GM15510 (cell line): ENCODE measurements around the gene GRAMD4.

ENCODE experiments used
- POLR2A ChIP-seq: IDR thresholded peaks from 3 replicates; pipeline ENCODE4 v1.6.1; 2011; ENCODE audit warnings: borderline replicate concordance; ENCODE audit not compliant: insufficient read length; ENCODE audit errors: extremely low read depth

The GRAMD4 gene

DNA sequence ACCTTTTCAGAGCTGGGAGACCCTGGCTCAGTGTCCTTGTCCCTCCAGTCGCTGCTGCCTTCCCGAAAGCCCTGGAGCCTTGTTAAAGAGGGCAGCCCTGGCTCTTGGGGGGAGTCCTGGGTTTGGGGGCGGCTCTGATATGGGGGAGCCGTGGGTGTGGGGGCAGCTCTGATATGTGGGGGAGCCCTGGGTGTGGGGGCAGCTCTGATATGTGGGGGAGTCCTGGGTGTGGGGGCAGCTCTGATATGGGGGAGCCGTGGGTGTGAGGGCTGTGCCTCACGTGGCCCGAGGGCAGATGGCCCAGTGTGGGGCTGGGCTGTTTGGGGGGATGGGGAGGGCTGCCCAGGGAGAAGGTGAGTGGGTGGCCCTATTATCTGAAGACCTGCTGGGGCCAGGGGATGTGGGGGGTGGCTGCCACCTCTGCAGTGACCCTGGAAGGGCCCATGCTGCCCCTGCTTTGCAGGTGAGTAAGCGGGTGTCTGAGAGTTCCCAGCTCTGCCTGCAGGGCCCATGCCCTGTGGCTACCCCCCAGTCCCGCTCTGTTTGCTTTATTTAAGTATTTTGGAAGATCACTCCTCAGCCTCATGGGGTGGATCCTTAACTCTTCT is 30.9 kb upstream of the GRAMD4 start:
- no peak for TF ChIP-seq POLR2A

DNA sequence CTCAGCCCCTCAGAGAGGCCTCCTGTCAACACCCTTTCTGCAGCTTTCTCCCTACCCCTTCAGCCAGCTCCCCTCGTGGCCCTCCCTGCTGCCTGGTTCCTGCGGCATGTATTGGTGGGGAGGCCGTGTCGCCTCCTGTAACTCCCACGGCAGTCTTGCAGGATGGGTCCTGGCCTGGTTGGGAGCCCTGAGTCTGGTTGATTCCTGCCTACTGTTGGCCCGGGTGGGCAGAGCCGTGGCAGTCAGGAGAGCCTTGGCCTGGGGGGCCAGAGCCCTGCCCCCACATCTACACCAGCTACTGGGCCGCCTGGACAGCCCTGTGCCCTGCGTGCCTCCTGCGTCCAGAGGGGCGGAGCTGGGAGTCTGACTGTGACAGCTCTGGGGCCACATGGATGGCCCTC is 30.3 kb upstream of the GRAMD4 start:
- TF ChIP-seq POLR2A, result no peak

- no peak for TF ChIP-seq POLR2A
These were observed 29.9 kb upstream of the GRAMD4 start for GRCh38 chr22:46590334-46590733.

- no peak for TF ChIP-seq POLR2A
These were observed 28.3 kb upstream of the GRAMD4 start for GRCh38 chr22:46591930-46592329.

GRCh38 chr22:46592390-46592872 is 27.8 kb upstream of the GRAMD4 start:
- TF ChIP-seq POLR2A, result no peak

GRCh38 chr22:46593211-46593681 is 26.9 kb upstream of the GRAMD4 start:
- no peak for TF ChIP-seq POLR2A

GRCh38 chr22:46593996-46594946 is 25.9 kb upstream of the GRAMD4 start:
- TF ChIP-seq POLR2A, result no peak

GRCh38 chr22:46594947-46595298 is 25.3 kb upstream of the GRAMD4 start:
- no peak for TF ChIP-seq POLR2A

DNA sequence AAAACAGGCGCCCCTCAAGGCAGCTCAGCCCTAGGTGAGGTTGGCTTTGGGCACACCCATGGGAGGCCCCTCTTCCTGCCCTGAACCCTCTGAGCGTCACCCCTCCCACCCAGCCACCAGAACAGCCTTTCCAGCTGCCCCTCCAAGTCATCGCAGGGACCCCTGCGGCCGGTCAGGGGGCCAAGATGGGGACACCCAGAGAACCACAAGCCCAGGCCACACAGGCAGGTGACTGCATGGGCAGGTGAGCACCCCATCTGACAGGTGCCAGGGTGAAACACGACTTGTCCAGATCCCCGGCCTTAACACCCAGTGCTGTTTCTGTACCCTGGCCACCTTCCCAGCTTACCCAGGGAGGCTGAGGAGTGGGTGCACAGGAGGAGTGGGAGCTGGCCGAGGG is 24.6 kb upstream of the GRAMD4 start:
- TF ChIP-seq POLR2A, result no peak

DNA sequence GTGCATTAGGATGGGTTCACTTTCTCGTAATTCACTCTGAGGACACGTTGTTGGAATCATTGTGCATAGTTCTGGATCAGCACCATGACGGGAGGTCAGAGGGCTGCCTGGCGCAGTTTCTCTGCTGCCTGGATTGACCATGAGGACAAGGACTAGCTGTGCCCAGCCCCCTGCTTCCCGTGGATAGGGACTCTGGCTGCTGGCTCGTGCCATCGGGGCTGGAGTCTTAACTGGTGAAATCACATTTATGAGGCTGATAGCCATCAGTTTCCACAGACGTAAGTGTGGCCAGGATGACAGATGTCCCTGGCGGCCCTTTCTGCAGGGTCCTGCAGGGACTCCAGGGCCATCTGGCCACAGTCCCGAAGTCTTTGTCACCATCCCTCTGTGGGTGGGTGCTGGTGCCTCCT is 24.1 kb upstream of the GRAMD4 start:
- TF ChIP-seq POLR2A, result no peak

GRCh38 chr22:46596819-46597218 is 23.4 kb upstream of the GRAMD4 start:
- no peak for TF ChIP-seq POLR2A

DNA sequence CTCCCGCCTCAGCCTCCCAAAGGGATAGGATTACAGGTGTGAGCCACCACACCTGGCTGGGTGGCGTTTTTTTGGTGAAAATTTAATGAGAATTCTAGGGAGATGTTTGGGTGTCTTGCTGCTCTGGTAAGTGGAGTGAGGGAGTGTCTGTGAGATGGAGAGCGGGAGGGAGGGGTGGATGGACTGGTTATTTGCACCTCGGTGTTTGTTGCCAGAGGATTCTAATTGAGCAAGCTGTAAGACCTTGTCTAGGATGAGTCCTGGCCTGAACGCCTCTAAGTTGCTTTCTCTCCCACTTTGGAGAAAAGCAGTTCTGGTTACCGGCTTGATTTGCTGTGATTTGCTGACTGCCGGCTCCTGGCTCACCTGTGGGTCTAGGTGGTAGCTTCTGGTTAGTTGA is 22.0 kb upstream of the GRAMD4 start:
- no peak for TF ChIP-seq POLR2A

DNA sequence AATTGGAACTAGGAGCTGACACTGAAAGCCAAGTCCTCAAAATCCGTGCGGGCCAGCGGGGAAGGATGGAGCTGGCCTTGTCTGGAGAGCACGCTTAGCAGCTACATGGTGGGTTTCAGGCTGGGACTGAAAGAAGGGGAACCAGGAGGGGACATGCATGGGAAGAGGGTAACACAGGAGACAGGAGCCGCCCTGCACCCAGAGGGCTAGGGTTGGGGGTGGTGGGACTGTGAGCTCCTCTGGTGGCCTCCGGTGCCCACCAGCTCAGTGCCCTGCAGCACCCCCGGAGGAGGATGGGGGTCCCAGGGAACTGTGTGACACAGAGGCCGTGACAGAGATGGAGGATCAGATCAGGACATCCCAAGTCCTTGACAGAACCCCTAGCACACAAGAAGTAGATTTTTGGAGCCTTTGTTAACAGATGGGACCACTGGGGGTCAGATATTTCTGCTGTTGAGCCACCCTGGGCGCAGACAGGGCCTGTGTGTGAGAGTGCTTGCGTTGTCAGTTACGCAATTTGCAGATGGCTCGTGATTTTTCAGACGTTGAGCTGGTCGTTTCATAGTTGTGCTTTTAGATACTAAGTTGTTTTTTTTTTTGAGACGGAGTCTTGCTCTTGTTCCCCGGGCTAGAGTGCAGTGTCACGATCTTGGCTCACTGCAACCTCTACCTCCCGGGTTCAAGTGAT is 21.3 kb upstream of the GRAMD4 start:
- TF ChIP-seq POLR2A, result no peak

GRCh38 chr22:46600273-46600796 is 19.9 kb upstream of the GRAMD4 start:
- TF ChIP-seq POLR2A, result no peak

GRCh38 chr22:46602025-46602424 is 18.2 kb upstream of the GRAMD4 start:
- TF ChIP-seq POLR2A, result no peak
